Loucy (cell line): ENCODE results near the gene AGK.

Experiments
- CTCF ChIP-seq: fragments of 200-600 bp; sonication (generic); conservative IDR thresholded peaks from 2 replicates; pipeline ENCODE4 v1.5.1; 2014; ENCODE audit warnings: mild to moderate bottlenecking, antibody characterized with exemption, low read length
- EZH2phosphoT487 ChIP-seq: fragments of 200-600 bp; IDR thresholded peaks from 2 replicates; pipeline ENCODE4 v1.6.1; 2018; ENCODE audit warnings: antibody characterized with exemption, mild to moderate bottlenecking, moderate library complexity, borderline replicate concordance

GRCh38 chr7:141665208-141666035 is 114.2 kb downstream of the AGK start:
- TF ChIP-seq CTCF (no peak), EZH2phosphoT487 (no peak)
